GM19240 (cell line): ENCODE data around the gene CNOT1.
"Not testable (repeated sequence)": the region's sequence is repeated elsewhere in the genome, so short reads cannot be mapped to it uniquely, and the experiment has no call there.

ENCODE experiments used
- DNase-seq: peaks from one replicate; pipeline ENCODE4 v3.0.0; 2011; ENCODE audit warnings: low spot score; ENCODE audit not compliant: insufficient read length

CNOT1 gene

DNA sequence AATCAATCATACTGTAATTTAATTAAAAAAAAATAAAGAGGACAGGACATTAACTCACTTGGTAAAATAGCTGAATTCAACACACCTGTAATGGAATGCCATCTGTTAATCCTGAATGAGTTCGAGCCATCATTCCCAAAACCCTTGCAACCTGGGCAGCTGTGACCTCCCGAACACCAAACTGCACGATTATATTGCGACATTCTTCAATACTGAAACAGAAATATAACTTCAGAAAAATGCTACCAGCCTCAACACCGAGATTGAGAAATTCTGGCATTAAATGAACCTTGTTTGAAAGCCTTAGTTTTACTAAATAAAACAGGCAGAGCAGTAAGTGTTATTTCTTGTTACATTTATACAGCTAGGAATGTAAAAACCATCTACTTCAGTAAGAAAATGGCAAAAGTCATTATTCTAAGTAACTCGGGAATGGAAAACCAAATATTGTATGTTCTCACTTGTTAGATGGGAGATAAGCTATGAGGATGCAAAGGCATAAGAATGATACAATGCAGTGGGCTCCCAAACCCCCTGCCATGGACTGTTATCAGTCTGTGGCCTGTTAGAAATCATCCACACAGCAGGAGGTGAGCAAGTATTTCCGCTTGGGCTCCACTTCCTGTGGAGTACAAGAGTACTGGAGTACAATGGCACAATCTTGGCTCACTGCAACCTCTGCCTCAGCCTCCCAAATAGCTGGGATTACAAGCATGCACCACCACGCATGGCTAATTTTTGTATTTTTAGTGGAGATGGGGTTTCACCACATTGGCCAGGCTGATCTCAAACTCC, 46.5 kb downstream of the CNOT1 start:
- no peak for DNase-seq

GRCh38 chr16:58582133-58582532, 47.5 kb downstream of the CNOT1 start:
- no peak for DNase-seq

DNA sequence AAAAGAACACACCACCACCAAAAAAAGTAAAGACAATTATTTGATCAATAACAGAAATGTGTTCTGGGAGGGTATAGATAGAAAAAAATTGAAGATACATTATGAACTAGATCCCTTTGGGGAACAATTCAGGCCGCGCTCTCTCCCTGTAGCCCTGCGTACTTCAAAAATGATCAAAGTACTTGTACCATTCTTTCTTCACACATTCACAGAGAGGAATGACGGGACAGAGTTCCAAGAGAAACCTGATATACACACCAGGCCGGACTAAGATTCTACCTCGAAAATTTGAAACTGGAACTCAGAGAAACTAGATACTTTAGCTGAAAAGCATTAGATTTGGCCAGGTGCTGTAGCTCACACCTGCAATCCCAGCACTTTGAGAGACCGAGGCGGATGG, 50.0 kb downstream of the CNOT1 start:
- no peak for DNase-seq

DNA sequence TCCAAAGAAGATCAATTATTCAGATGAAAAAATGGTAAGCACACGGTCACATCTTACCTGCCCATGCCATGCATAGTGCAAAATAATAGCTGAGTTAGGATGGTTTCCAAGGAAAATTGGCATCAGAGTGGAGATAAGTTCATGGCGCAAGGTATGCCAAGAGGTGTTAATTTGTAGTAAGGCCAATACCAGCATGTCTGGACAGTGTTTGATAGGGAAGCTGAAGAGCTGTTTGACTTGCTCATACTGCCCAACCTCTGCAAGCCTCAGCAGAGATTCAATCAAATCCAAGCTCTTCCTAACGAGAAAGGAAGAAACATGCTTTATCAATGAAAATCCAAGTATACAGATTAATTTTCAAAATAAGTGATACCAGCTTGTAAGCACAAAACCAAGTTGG, 51.0 kb downstream of the CNOT1 start:
- no peak for DNase-seq

GRCh38 chr16:58577141-58577540, 52.5 kb downstream of the CNOT1 start:
- DNase-seq: no peak

- DNase-seq: no peak
Measured at GRCh38 chr16:58574895-58575294, 54.7 kb downstream of the CNOT1 start.

DNA sequence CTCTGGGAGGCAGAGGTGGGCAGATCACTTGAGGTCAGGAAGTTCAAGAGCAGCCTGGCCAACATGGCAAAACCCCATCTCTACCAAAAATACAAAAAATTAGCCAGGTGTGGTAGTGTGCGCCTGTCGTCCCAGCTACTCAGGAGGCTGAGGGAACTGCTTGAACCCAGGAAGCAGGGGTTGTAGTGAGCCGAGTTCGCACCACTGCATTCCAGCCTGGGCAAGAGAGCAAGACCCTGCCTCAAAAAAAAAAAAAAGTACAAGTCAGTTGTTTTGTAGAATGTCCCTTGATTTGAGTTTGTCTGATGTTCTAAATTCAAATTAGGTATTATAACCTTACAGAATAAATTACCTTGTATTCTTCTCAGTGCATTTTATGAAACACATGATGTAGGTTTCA, 63.9 kb downstream of the CNOT1 start:
- DNase-seq: not testable (repeated sequence)

DNA sequence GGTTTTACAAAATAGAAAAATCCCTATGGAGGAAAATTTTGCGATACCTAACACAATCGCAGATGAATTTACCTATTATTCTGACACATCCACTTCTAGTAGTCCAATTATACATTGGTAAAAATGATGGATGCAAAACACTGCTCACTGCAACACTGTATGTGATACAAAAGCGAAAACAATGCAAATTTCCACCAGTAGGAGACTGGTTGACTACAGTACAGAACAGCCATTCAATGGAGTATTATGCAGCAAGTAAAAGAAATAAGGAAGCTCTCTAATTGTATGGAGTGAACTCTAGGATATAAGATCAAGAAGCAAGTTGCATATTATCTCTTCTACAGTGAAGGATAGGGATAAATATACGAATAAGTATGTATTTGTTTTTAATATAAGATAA, 65.9 kb downstream of the CNOT1 start:
- no peak for DNase-seq

- DNase-seq: no peak
Measured at GRCh38 chr16:58563235-58563634, 66.4 kb downstream of the CNOT1 start.

- DNase-seq: no peak
Measured at GRCh38 chr16:58556678-58557077, 72.9 kb downstream of the CNOT1 start.

GRCh38 chr16:58551496-58551895, 78.1 kb downstream of the CNOT1 start:
- DNase-seq: no peak

GRCh38 chr16:58548378-58548777, 81.2 kb downstream of the CNOT1 start:
- no peak for DNase-seq

DNA sequence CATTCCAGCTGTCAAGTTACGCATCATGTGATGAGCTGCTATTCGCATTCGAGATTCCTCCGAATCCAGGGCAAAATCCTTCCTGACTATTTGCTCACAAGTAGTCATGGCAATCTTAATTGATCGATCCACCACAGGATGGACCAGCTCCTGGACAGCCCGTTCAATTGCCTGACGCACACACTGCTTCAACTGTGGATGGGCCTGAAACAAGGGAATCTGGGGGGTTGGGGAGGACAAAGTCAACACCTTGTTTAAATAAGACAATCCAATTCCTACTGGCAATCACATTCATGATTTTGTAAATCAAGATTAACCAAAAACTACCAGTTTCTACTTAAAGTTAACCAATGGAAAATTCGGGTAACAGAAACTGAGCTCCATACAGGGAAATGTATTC, 85.9 kb downstream of the CNOT1 start:
- DNase-seq: no peak

DNA sequence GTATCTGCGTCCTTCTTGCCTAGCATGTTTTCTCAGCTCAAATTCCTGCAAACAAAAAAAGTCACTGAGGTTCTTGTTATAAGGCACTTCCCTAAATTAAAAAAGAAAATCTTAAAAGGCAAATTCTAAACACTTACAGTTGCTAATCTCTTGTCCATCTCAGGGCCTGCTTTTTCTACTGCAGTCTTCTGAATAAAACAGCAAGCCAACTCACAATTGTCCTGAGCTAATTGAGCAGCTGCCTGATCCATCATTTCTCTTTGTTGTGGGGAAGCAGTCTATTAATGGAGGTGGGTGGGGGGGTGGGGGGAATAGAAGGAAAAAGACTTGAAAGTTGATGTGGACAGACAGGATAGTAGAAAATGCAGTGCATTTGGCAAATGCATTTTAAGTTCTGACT, 87.3 kb downstream of the CNOT1 start:
- DNase-seq: no peak

DNA sequence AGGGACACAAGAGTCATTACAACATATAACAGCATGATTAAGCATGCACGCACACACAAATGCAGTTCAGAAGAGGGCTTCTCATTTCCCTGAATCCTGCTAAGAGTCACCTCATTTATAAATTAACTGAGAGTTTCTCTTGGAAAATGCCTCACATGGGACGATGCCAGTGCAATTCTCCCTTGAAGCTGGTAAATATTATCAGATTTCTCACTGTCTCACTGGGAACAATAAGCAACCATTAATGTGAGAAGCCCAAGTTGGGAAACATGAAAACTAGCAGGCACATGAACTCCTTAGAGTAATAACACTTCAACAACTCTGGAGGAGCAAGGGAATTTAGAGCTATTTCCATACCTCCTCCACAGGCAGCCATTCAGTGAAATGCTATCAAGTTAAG, 87.9 kb downstream of the CNOT1 start:
- DNase-seq: no peak

GRCh38 chr16:58537124-58537906, 92.3 kb downstream of the CNOT1 start:
- DNase-seq: no peak

DNA sequence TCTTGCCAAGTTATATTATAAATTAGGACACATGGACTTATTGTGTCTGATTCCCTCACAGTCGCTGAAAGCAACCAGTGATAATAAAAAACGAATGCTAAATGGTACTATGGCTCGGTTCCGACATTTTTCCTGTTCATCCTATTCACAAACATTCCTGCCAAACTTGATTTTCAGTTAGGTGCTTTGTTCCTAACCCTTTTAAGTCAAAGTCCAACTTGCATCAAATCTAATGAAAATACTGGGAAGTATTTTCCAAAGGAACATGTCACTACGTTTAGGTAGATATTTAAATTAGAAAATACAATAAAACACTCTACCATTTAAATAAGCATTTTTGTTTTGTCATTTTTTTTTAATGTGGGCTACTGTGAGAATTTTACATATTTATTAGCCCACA, 93.3 kb downstream of the CNOT1 start:
- DNase-seq: no peak

- no peak for DNase-seq
Measured at GRCh38 chr16:58535100-58535499, 94.5 kb downstream of the CNOT1 start.

DNA sequence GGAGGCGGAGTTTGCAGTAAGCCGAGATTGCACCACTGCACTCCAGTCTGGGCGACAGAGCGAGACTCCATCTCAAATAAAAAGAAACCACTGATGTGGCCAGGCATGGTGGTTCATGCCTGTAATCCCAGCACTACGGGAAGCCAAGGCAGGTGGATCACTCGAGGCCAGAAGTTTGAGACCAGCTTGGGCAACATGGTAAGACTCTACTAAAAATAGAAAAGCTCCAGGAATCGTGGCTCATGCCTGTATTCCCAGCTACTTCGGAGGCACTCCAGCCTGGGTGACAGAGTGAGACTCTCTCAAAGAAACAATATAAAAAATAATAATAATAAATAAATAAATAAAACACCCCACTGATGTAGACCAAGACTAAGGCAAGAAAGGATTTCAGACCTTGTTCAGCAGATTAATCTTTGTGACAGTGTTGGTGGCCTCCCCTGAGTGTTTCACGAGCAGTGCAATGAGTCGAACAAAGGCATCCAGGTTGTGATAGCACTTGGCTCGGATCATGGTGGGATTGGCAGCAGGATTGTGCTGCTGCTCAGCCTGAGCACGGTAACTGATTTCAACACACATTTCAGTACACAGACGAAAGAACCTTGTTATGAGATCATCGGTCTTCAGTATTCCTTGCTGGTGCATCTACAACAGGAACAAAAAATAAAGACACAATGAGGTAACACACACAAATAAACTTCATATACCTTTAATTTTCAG, 95.7 kb downstream of the CNOT1 start:
- no peak for DNase-seq

- no peak for DNase-seq
Measured at GRCh38 chr16:58532414-58532813, 97.2 kb downstream of the CNOT1 start.

DNA sequence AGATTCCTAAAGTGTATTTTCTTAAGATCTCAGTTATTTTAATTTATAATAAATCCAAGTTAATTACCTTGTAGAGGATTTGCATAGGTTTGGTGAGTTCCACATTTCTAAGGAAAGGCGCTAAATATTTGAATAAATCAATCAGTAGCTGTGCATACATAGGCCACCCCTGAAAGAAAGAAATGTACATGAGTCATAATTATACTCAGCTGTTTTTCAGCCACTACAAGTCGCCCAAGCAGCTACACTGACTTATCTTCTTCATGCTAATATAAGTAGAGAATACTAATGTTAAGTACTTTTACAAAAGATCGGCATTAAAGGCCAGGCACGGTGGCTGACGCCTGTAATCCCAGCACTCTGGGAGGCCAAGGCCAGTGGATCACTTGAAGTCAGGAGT, 99.4 kb downstream of the CNOT1 start:
- no peak for DNase-seq

- no peak for DNase-seq
Measured at GRCh38 chr16:58519707-58520106, 109.9 kb downstream of the CNOT1 start.
